Endothelial cell of umbilical vein (primary cell): Measurements from ENCODE around the gene MAEA. TPM values are rescaled to one million over a fixed set of nuclear protein-coding genes. Genes with fewer than 3 reads are reported as not detected.

Experiments used
- BruUV-seq: library from RNA; stranded (reverse); fragments of 400-500 nt; replicated peaks from 2 replicates; lab custom pipeline; 2021; lab: Mats Ljungman, UMichigan
- CTCF ChIA-PET: fragments of 300-600, 350-600 bp; sonication (Branson Sonifier 250); formaldehyde crosslinking; loops from one replicate; lab custom pipeline; 2021; ENCODE audit warnings: antibody characterized with exemption, inconsistent platforms; lab: Charles Lee
- POLR2A ChIA-PET: fragments of 300-600, 350-600 bp; sonication (Branson Sonifier 250); formaldehyde crosslinking; loops from one replicate; lab custom pipeline; 2021; ENCODE audit warnings: antibody characterized with exemption, inconsistent platforms; lab: Charles Lee
- DNase-seq: peaks from one replicate; pipeline ENCODE4 v3.0.0-alpha.2; 2011; ENCODE audit warnings: low read depth, low spot score
- FAIRE-seq: peaks from 2 replicates; lab custom pipeline; 2011; peaks lifted over from hg19 to GRCh38; lab: Jason Lieb, UNC
- H2AFZ ChIP-seq: 2 replicates; pipeline ENCODE4 v1.6.0; 2012; ENCODE audit warnings: low read depth, low read length, control low read depth, inconsistent platforms
- H3K27ac ChIP-seq: 2 replicates; pipeline ENCODE4 v1.5.1; 2011; ENCODE audit warnings: low read depth, mild to moderate bottlenecking, control low read depth, low read length, moderate library complexity; ENCODE audit not compliant: insufficient read depth
- H3K27me3 ChIP-seq, 2 experiments: 2 replicates each; pipeline versions ENCODE4 v1.6.0 to v1.6.1; 2011; ENCODE audit warnings: low read length in 2 of 2, mixed read lengths in 1 of 2; ENCODE audit not compliant: control insufficient read depth in 2 of 2, insufficient read depth in 2 of 2
- H3K36me3 ChIP-seq, 2 experiments: 2 replicates in 1 of 2; 3 replicates in 1 of 2; pipeline ENCODE4 v1.5.1; 2011; ENCODE audit warnings: low read length in 2 of 2, mild to moderate bottlenecking in 1 of 2, moderate library complexity in 1 of 2; ENCODE audit not compliant: control insufficient read depth in 2 of 2, insufficient read depth in 2 of 2; ENCODE audit errors: extremely low read depth in 1 of 2
- H3K4me1 ChIP-seq: 3 replicates; pipeline ENCODE4 v1.5.1; 2011; ENCODE audit warnings: mild to moderate bottlenecking, low read length; ENCODE audit not compliant: control insufficient read depth, insufficient read depth; ENCODE audit errors: extremely low read depth
- H3K4me2 ChIP-seq: 2 replicates; pipeline ENCODE4 v1.6.1; 2011; ENCODE audit warnings: low read length, control low read depth, mixed read lengths; ENCODE audit not compliant: insufficient read depth
- H3K4me3 ChIP-seq, 3 experiments: fragments of 200-600 bp in 1 of 3; sonication (generic), shearing (Covaris generic) in 1 of 3; replicated peaks in 1 of 3; 2 replicates each; pipeline ENCODE4 v1.5.1; 2011 to 2016; ENCODE audit warnings: control low read depth in 3 of 3, low read length in 3 of 3, mild to moderate bottlenecking in 2 of 3, inconsistent platforms in 1 of 3, low read depth in 1 of 3, moderate library complexity in 1 of 3; ENCODE audit not compliant: insufficient read depth in 1 of 3
- H3K79me2 ChIP-seq: 2 replicates; pipeline ENCODE4 v1.6.0; 2012; ENCODE audit warnings: low read length, inconsistent platforms; ENCODE audit not compliant: control insufficient read depth, insufficient read depth
- H3K9ac ChIP-seq: replicated peaks from 2 replicates; pipeline ENCODE3; 2011; ENCODE audit warnings: low read length, control low read depth; ENCODE audit not compliant: insufficient read depth; ENCODE audit errors: extremely low read depth
- H3K9me1 ChIP-seq: replicated peaks from 3 replicates; pipeline ENCODE4 v1.6.0; 2011; ENCODE audit warnings: mild to moderate bottlenecking, low read length; ENCODE audit not compliant: control insufficient read depth, insufficient read depth; ENCODE audit errors: extremely low read depth
- H3K9me3 ChIP-seq: replicated peaks from 2 replicates; pipeline ENCODE4 v1.5.1; 2012; ENCODE audit warnings: low read length, inconsistent platforms; ENCODE audit not compliant: control insufficient read depth, insufficient read depth
- H4K20me1 ChIP-seq: replicated peaks from 2 replicates; pipeline ENCODE3; 2011; ENCODE audit warnings: mild to moderate bottlenecking, low read length; ENCODE audit not compliant: control insufficient read depth, insufficient read depth; ENCODE audit errors: extremely low read depth
- CTCF ChIP-seq, 2 donors: IDR thresholded peaks; 1 replicate in 1 of 2; 2 replicates in 1 of 2; pipeline ENCODE4 v1.5.1; 2011; ENCODE audit warnings: low read length in 2 of 2, mild to moderate bottlenecking in 2 of 2, moderate library complexity in 2 of 2, control low read depth in 1 of 2, inconsistent platforms in 1 of 2, low read depth in 1 of 2; ENCODE audit not compliant: insufficient read depth in 1 of 2; ENCODE audit errors: extremely low read depth in 1 of 2
- EZH2 ChIP-seq: IDR thresholded peaks from 2 replicates; pipeline ENCODE4 v1.6.1; 2012; ENCODE audit warnings: borderline replicate concordance, low read depth, mild to moderate bottlenecking, moderate library complexity, low read length, inconsistent platforms; ENCODE audit not compliant: severe bottlenecking
- FOS ChIP-seq: IDR thresholded peaks from 2 replicates; pipeline ENCODE4 v1.6.1; 2011; ENCODE audit warnings: mild to moderate bottlenecking, low read length, moderate library complexity, borderline replicate concordance; ENCODE audit not compliant: insufficient read depth
- GATA2 ChIP-seq: IDR thresholded peaks from 2 replicates; pipeline ENCODE4 v1.7.0; 2011; ENCODE audit warnings: low read depth, mild to moderate bottlenecking, moderate library complexity, mixed read lengths, low read length; ENCODE audit not compliant: insufficient read length, insufficient read depth
- JUN ChIP-seq: IDR thresholded peaks from 2 replicates; pipeline ENCODE4 v1.6.1; 2011; ENCODE audit warnings: borderline replicate concordance, low read depth; ENCODE audit not compliant: insufficient read length, insufficient read depth
- MAX ChIP-seq: IDR thresholded peaks from 2 replicates; pipeline ENCODE4 v1.6.1; 2011; ENCODE audit not compliant: insufficient read depth, insufficient read length
- MYC ChIP-seq: IDR thresholded peaks from one replicate; pipeline ENCODE4 v1.6.1; 2011; ENCODE audit warnings: mild to moderate bottlenecking, low read depth, low read length
- POLR2A ChIP-seq: IDR thresholded peaks from 2 replicates; pipeline ENCODE4 v1.6.1; 2012; ENCODE audit warnings: low read depth, mild to moderate bottlenecking, control low read depth, low read length
- POLR2AphosphoS5 ChIP-seq: IDR thresholded peaks from 2 replicates; pipeline ENCODE4 v1.6.1; 2012; ENCODE audit warnings: low read depth, mild to moderate bottlenecking, control low read depth, low read length, moderate library complexity; ENCODE audit not compliant: insufficient read depth
- dilution Hi-C: fragments of 300-500 bp; cut with MboI; formaldehyde crosslinking; loops from one replicate; pipeline ENCODE4 v1.15.0; 2019; ENCODE audit warnings: low sequenced_read_pairs; ENCODE audit not compliant: extremely low pct_ligation_motif_present
- intact Hi-C: fragments of 100-400 bp; cut with micrococcal nuclease; formaldehyde crosslinking; loops from one replicate; pipeline ENCODE4 v1.10.0; 2022
- polyA plus RNA-seq, 4 experiments: library from polyadenylated mRNA; depleted of rRNA in 3 of 4; stranded (reverse) in 3 of 4; unstranded in 1 of 4; fragments of >200 nt; gene quantifications; 2 replicates each; pipeline versions ENCODE4 v1.2.1 to v1.2.3, GENCODE V29; 2011 to 2012; ENCODE audit warnings: missing spikeins in 1 of 4
- total RNA-seq: library from RNA; stranded (reverse); gene quantifications from 2 replicates; pipeline ENCODE4 v1.2.3, GENCODE V29; 2021

The MAEA gene
- total and polyA plus RNA-seq, 2 donors (not counting 3 experiments of a cell fraction or from before 2014, with no cell fraction given), result 66.0 to 108 TPM

GRCh38 chr4:1337376-1337831, 47.7 kb downstream of the MAEA start:
- POLR2A ChIA-PET, result no interaction called here
- H3K9me1 ChIP-seq, result no peaks in the 10 kb centered on the region
- FAIRE-seq, result peak; percentile 76
- no peak overlapping the region for H3K9ac ChIP-seq
- H3K9me3 ChIP-seq, result no peaks in the 10 kb centered on the region
- no peak overlapping the region for H2AFZ ChIP-seq
- H4K20me1 ChIP-seq, result no peaks in the 10 kb centered on the region
- CTCF ChIA-PET, result no interaction called here
- H3K27ac ChIP-seq, result no peak overlapping the region
- TF ChIP-seq FOS (peak; percentile 76), POLR2AphosphoS5 (no peak), EZH2 (no peak)
- DNase-seq, result no peak
- no peak overlapping the region for H3K4me3 ChIP-seq
- H3K27me3 ChIP-seq, result no peaks in the 10 kb centered on the region
- peaks cover 9% of the 10 kb centered on the region for H3K4me1 ChIP-seq
- H3K36me3 ChIP-seq, result peaks cover 7 to 39% of the 10 kb centered on the region in 2 experiments
- H3K4me2 ChIP-seq, result no peak overlapping the region
- BruUV-seq, result no TSS peak
- intact Hi-C loops (no loop called here), dilution Hi-C loops (no loop called here)
- no peaks in the 10 kb centered on the region for H3K79me2 ChIP-seq

- no peak overlapping the region for H3K4me2 ChIP-seq
- no peak overlapping the region for H3K9ac ChIP-seq
- H2AFZ ChIP-seq, result no peak overlapping the region
- no peaks in the 10 kb centered on the region for H3K9me3 ChIP-seq
- intact Hi-C loops (no loop called here), dilution Hi-C loops (no loop called here)
- H3K4me1 ChIP-seq, result peaks cover 10% of the 10 kb centered on the region
- TF ChIP-seq EZH2 (no peak), MYC (no peak), JUN (no peak), POLR2AphosphoS5 (no peak), FOS (no peak), POLR2A (no peak), GATA2 (no peak), CTCF (IDR thresholded peaks at IDR 0.05; ENCODE audit: extremely low read depth in 1 of 2, insufficient read depth in 1 of 2, low read depth in 1 of 2, low read length in 2 of 2) (no peak), MAX (no peak)
- H3K4me3 ChIP-seq, result no peak overlapping the region
- H3K27me3 ChIP-seq, result no peaks in the 10 kb centered on the region
- H3K9me1 ChIP-seq, result no peaks in the 10 kb centered on the region
- BruUV-seq, result no TSS peak
- no peak overlapping the region for H3K27ac ChIP-seq
- peaks cover 7 to 37% of the 10 kb centered on the region in 2 experiments for H3K36me3 ChIP-seq
- no peaks in the 10 kb centered on the region for H4K20me1 ChIP-seq
- DNase-seq (no peak), FAIRE-seq (no peak)
- CTCF ChIA-PET, result no interaction called here
- H3K79me2 ChIP-seq, result no peaks in the 10 kb centered on the region
- POLR2A ChIA-PET, result no interaction called here
Observed at GRCh38 chr4:1337951-1338751, 48.5 kb downstream of the MAEA start.
